ENCODE data around the gene CMC2.

CMC2 gene

GRCh38 chr16:80938004-80938878 lies 68.4 kb downstream of the CMC2 start:
- no peak overlapping the region for H3K4me2 ChIP-seq
- no peaks in the 10 kb centered on the region for H3K4me1 ChIP-seq

GRCh38 chr16:80936410-80936809 lies 70.3 kb downstream of the CMC2 start:
- no peak for TF ChIP-seq Cebpa-rat (IDR thresholded peaks at IDR 0.05)

More at GRCh38 chr16:80938004-80938878, 68.4 kb downstream of the CMC2 start:
- Histone ChIP-seq H3K4me3 (no peak overlapping the region), H4K20me1 (no peaks in the 10 kb centered on the region), H3K36me3 (no peaks in the 10 kb centered on the region), H3K9me3 (replicated peaks in 1 of 11) (peaks cover 0 to 16% (median 5%) of the 10 kb centered on the region in 11 experiments; a peak in 9 of 22 replicates), H3K27me3 (no peaks in the 10 kb centered on the region), H3K9ac (no peak overlapping the region), H3K27ac (no peak overlapping the region)
- TF ChIP-seq Cebpa-rat (IDR thresholded peaks at IDR 0.05) = no peak

GRCh38 chr16:80935691-80936090 lies 71.0 kb downstream of the CMC2 start:
- H3K4me1 ChIP-seq = no peaks in the 10 kb centered on the region
- H3K4me3 ChIP-seq = no peak overlapping the region
- TF ChIP-seq Cebpa-rat (IDR thresholded peaks at IDR 0.05) = no peak
- H3K9me3 ChIP-seq (replicated peaks in 1 of 11) = peaks cover 0 to 8% (median 5%) of the 10 kb centered on the region in 11 experiments; a peak in 5 of 22 replicates
- H4K20me1 ChIP-seq = no peaks in the 10 kb centered on the region
- no peak overlapping the region for H3K4me2 ChIP-seq
- no peak overlapping the region for H3K27ac ChIP-seq
- H3K27me3 ChIP-seq = no peaks in the 10 kb centered on the region
- H3K9ac ChIP-seq = no peak overlapping the region
- no peaks in the 10 kb centered on the region for H3K36me3 ChIP-seq

More at GRCh38 chr16:80936410-80936809, 70.3 kb downstream of the CMC2 start:
- H3K9ac ChIP-seq = no peak overlapping the region
- H3K4me3 ChIP-seq = no peak overlapping the region
- no peaks in the 10 kb centered on the region for H3K27me3 ChIP-seq
- H4K20me1 ChIP-seq = no peaks in the 10 kb centered on the region
- H3K9me3 ChIP-seq (replicated peaks in 1 of 11) = peaks cover 0 to 11% (median 6%) of the 10 kb centered on the region in 11 experiments; a peak in 7 of 22 replicates
- H3K4me1 ChIP-seq = no peaks in the 10 kb centered on the region
- no peak overlapping the region for H3K27ac ChIP-seq
- H3K4me2 ChIP-seq = no peak overlapping the region
- H3K36me3 ChIP-seq = no peaks in the 10 kb centered on the region

- no peak overlapping the region for H3K9ac ChIP-seq
- no peak overlapping the region for H3K27ac ChIP-seq
- no peak overlapping the region for H3K4me3 ChIP-seq
- H3K27me3 ChIP-seq = no peaks in the 10 kb centered on the region
- no peak for TF ChIP-seq Cebpa-rat (IDR thresholded peaks at IDR 0.05)
- H3K36me3 ChIP-seq = no peaks in the 10 kb centered on the region
- H3K9me3 ChIP-seq (replicated peaks in 1 of 11) = peaks cover 4 to 24% (median 21%) of the 10 kb centered on the region in 11 experiments; a peak in 20 of 22 replicates
- no peak overlapping the region for H3K4me2 ChIP-seq
- no peaks in the 10 kb centered on the region for H4K20me1 ChIP-seq
- H3K4me1 ChIP-seq = no peaks in the 10 kb centered on the region
Observed at GRCh38 chr16:80932708-80933095, 74.0 kb downstream of the CMC2 start.

- Histone ChIP-seq H3K27me3 (no peaks in the 10 kb centered on the region), H3K36me3 (no peaks in the 10 kb centered on the region), H3K9me3 (replicated peaks in 1 of 11) (peaks cover 4 to 31% (median 23%) of the 10 kb centered on the region in 11 experiments; a peak in 20 of 22 replicates), H3K9ac (no peak overlapping the region), H3K4me3 (no peak overlapping the region), H3K4me2 (no peak overlapping the region), H3K27ac (no peak overlapping the region), H3K4me1 (no peaks in the 10 kb centered on the region), H4K20me1 (no peaks in the 10 kb centered on the region)
- no peak for TF ChIP-seq Cebpa-rat (IDR thresholded peaks at IDR 0.05)
Observed at GRCh38 chr16:80931801-80932707, 74.6 kb downstream of the CMC2 start.

- H3K4me2 ChIP-seq = no peak overlapping the region
- no peaks in the 10 kb centered on the region for H4K20me1 ChIP-seq
- no peaks in the 10 kb centered on the region for H3K36me3 ChIP-seq
- H3K9me3 ChIP-seq (replicated peaks in 1 of 11) = peaks cover 4 to 23% (median 20%) of the 10 kb centered on the region in 11 experiments; a peak in 19 of 22 replicates
- no peak for TF ChIP-seq Cebpa-rat (IDR thresholded peaks at IDR 0.05)
- no peaks in the 10 kb centered on the region for H3K27me3 ChIP-seq
- H3K4me3 ChIP-seq = no peak overlapping the region
- no peaks in the 10 kb centered on the region for H3K4me1 ChIP-seq
- no peak overlapping the region for H3K9ac ChIP-seq
- no peak overlapping the region for H3K27ac ChIP-seq
Observed at GRCh38 chr16:80924372-80924978, 82.2 kb downstream of the CMC2 start.

- Histone ChIP-seq H3K27ac (no peak overlapping the region), H4K20me1 (no peaks in the 10 kb centered on the region), H3K36me3 (no peaks in the 10 kb centered on the region), H3K9me3 (replicated peaks in 1 of 11) (peaks cover 0 to 14% (median 11%) of the 10 kb centered on the region in 11 experiments; a peak in 16 of 22 replicates), H3K9ac (no peak overlapping the region), H3K4me2 (no peak overlapping the region), H3K4me3 (no peak overlapping the region), H3K27me3 (no peaks in the 10 kb centered on the region), H3K4me1 (no peaks in the 10 kb centered on the region)
- TF ChIP-seq Cebpa-rat (IDR thresholded peaks at IDR 0.05) = no peak
Observed at GRCh38 chr16:80923356-80923755, 83.3 kb downstream of the CMC2 start.

Data from BLaER1 treated with 17β-estradiol and CSF1 and Interleukin-3, amounts not matched to agents 10 nM and 100 nM (cell line).